ENCODE measurements around the gene DYNLT2.

GRCh38 chr6:169746556-169746955 lies 4.8 kb downstream of the DYNLT2 start:
- TF ChIP-seq CTCF (IDR thresholded peaks at IDR 0.05) (no peak), POLR2A (IDR thresholded peaks at IDR 0.05) (no peak)
